ENCODE data around the gene ZNF664.
A peak's percentile ranks its signal among the peaks of the same experiment; 100 is the strongest.
"Not testable (repeated sequence)": the region's sequence is repeated elsewhere in the genome, so short reads cannot be mapped to it uniquely, and the experiment has no call there.

The ZNF664 gene

DNA sequence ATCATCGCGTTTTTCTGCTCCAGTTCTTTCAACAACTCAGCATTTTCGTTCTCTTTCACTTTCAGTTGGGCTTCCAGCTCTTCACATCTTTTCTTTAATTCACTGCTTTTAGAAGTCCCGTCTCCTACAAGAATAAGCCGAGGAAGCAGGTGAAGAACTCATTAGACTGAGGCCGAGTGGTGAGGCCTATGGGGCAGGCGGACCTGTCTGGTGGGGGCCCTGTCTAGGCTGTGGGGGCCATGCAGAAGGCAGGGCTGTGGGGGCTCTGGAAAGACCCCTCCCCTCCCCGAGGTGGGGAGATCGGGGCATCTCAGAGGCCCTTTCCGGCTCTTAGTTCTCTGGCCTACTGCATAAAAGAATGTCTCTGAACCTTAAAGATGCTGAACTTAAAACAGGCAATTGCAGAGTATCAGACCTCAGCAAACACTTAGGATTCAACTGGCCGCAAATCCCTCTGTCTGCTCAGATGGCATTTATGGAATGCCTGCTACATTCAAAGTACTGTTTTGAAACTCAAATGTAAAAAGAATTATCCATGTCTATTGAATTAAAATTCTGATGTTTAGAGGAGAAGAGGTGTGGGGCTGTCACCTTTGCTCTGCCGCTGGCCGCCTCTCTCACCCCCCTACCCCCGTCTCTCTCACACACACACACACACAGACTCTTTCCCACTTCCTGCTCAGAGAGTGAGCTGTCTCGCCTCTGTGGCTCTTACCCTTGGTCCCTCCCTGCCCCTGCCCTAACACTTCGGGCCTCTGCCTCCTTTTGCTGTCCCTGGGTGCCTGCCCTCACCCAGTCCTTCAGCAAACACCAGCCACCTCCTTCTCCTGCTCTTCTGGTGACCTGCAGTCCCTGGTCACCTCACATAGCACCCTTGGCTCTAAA, 35.1 kb upstream of the ZNF664 start:
- no peaks in the 10 kb centered on the region for H3K9me3 Mint-ChIP-seq
- H3K27ac Mint-ChIP-seq, result peak overlapping the region; percentile 50 to 95
- peaks cover 44% of the 10 kb centered on the region for H3K4me1 Mint-ChIP-seq
- ATAC-seq (peak; percentile 98), DNase-seq (peak; percentile 43 to 60)
- H3K27me3 Mint-ChIP-seq, result peaks cover 9% of the 10 kb centered on the region
- peak overlapping the region; percentile 70 to 74 for H3K4me3 Mint-ChIP-seq

DNA sequence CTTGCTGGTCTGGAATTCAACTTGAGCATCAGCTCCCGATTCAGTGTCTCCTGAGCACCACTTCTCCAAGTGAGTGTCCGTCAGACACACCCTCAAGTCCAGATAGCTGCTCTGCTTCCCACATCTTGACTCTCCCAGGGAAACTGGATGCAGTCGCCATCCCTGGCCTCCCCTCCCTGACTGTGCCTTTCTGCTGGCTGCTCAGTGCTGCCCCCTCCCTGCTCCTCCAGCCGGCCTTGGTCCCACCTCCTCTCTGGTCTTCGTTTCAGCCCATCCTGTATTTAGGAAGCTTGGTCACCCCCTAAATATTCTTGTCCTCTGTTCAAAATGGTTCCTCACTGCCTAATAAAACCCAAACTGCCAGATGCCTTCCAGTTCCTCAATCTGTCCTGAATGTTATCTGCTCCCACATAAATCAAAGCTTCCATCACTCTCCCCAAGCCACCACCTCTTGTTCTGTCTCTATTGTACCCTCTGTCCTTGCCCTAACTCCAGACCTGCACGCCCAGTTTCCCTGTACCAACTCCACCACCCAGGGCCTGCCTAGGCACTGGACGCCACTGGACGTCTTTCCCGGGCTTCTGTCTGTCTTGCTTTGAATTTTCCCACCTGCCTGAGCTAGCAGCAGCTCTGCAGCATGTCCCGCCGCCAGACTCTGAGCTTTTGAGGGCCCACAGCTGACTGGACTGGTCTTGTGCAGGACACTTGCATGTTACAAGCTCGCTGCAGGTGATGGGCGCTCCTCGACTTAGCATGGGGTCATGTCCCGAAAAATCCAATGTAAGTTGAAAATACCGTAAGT, 34.1 kb upstream of the ZNF664 start:
- Mint-ChIP-seq H3K27ac (peak overlapping the region; percentile 48 to 95), H3K9me3 (no peaks in the 10 kb centered on the region), H3K27me3 (no peaks in the 10 kb centered on the region), H3K4me3 (peak overlapping the region; percentile 70 to 74), H3K4me1 (peaks cover 35% of the 10 kb centered on the region)
- DNase-seq (no peak), ATAC-seq (no peak)

GRCh38 chr12:123939716-123940626, 33.0 kb upstream of the ZNF664 start:
- DNase-seq (no peak), ATAC-seq (no peak)
- Mint-ChIP-seq H3K4me3 (no peak overlapping the region), H3K9me3 (no peaks in the 10 kb centered on the region), H3K27me3 (no peaks in the 10 kb centered on the region), H3K4me1 (peaks cover 31% of the 10 kb centered on the region), H3K27ac (no peak overlapping the region)

- H3K27ac Mint-ChIP-seq, result no peak overlapping the region
- peaks cover 31% of the 10 kb centered on the region for H3K4me1 Mint-ChIP-seq
- H3K9me3 Mint-ChIP-seq, result no peaks in the 10 kb centered on the region
These were observed 32.4 kb upstream of the ZNF664 start for GRCh38 chr12:123940627-123940966.

GRCh38 chr12:123941000-123941399, 32.0 kb upstream of the ZNF664 start:
- no peak for ATAC-seq
- Mint-ChIP-seq H3K9me3 (no peaks in the 10 kb centered on the region), H3K4me1 (peaks cover 31% of the 10 kb centered on the region), H3K4me3 (no peak overlapping the region), H3K27ac (no peak overlapping the region), H3K27me3 (no peaks in the 10 kb centered on the region)
- no peak for DNase-seq

More at GRCh38 chr12:123940627-123940966, 32.4 kb upstream of the ZNF664 start:
- DNase-seq (no peak), ATAC-seq (no peak)
- Mint-ChIP-seq H3K27me3 (no peaks in the 10 kb centered on the region), H3K4me3 (no peak overlapping the region)

GRCh38 chr12:123941624-123942237, 31.3 kb upstream of the ZNF664 start:
- no peak overlapping the region for H3K27ac Mint-ChIP-seq
- H3K27me3 Mint-ChIP-seq, result no peaks in the 10 kb centered on the region
- H3K9me3 Mint-ChIP-seq, result no peaks in the 10 kb centered on the region
- DNase-seq (no peak), ATAC-seq (no peak)
- H3K4me1 Mint-ChIP-seq, result peaks cover 27% of the 10 kb centered on the region
- H3K4me3 Mint-ChIP-seq, result no peak overlapping the region

- DNase-seq (no peak), ATAC-seq (no peak)
- Mint-ChIP-seq H3K4me1 (peaks cover 25% of the 10 kb centered on the region), H3K27ac (no peak overlapping the region), H3K4me3 (no peak overlapping the region), H3K9me3 (no peaks in the 10 kb centered on the region), H3K27me3 (no peaks in the 10 kb centered on the region)
These were observed 30.8 kb upstream of the ZNF664 start for GRCh38 chr12:123942238-123942653.

DNA sequence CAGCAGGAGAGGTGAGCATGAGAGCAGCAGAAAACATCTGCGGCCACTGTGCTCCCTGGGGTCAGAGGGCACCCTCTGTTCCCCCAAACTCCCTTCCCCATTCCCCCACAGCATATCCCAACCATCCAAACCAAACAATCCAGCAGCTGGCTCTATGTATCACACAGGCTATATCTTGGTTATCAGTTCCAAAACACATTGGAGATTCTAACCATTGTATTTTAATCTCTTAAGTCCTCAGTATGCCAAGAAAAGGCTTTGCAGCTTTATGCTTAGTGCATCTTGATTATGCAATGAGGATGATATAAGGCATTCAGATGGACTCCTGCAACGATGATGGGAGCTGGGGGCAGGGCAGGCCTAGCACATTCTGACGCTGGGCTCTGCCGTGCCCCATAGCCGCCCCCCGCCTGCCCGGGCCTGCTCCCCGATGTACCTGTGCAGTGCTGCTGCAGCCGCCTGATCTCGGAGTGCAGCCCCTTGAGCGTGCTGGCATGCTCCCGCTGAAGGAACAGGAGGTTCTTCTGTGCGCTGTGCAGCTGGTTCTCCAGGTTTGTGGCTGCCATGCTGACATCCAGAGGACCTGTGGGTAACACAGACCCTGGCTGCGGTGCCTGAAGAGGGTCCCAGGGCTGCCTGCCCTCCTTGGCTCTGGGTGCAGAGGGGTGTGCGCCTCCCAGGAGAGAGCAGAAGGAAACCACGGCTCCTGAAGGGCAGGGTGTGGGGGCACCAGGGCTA, 29.9 kb upstream of the ZNF664 start:
- peaks cover 17% of the 10 kb centered on the region for H3K4me1 Mint-ChIP-seq
- H3K9me3 Mint-ChIP-seq, result no peaks in the 10 kb centered on the region
- no peak overlapping the region for H3K4me3 Mint-ChIP-seq
- ATAC-seq (no peak), DNase-seq (no peak)
- no peaks in the 10 kb centered on the region for H3K27me3 Mint-ChIP-seq
- H3K27ac Mint-ChIP-seq, result no peak overlapping the region

DNA sequence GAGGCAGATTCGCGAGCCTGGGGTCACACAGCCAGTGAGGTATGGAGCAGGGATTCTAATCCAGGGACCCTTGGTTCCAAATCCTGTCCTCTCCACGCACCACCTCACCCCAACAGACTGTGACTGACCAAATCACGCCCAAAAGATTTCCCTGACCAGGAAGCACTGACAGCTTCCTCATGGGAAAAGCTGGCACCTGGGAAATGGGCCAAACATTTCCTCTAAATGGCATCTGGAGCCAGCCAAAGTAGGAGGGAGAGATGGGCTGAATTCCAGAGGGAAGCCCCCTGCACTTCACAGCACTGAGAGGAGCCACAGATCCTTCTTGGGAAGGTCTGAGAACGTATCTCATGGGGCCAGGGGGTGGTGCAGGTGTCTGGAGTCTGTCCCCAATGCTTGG, 29.2 kb upstream of the ZNF664 start:
- Mint-ChIP-seq H3K4me1 (peaks cover 9% of the 10 kb centered on the region), H3K27me3 (no peaks in the 10 kb centered on the region), H3K4me3 (no peak overlapping the region), H3K9me3 (no peaks in the 10 kb centered on the region), H3K27ac (no peak overlapping the region)
- DNase-seq (no peak), ATAC-seq (no peak)

GRCh38 chr12:123944696-123945095, 28.3 kb upstream of the ZNF664 start:
- Mint-ChIP-seq H3K9me3 (no peaks in the 10 kb centered on the region), H3K4me1 (peaks cover 5% of the 10 kb centered on the region), H3K27me3 (no peaks in the 10 kb centered on the region), H3K4me3 (no peak overlapping the region), H3K27ac (no peak overlapping the region)
- ATAC-seq (no peak), DNase-seq (no peak)

DNA sequence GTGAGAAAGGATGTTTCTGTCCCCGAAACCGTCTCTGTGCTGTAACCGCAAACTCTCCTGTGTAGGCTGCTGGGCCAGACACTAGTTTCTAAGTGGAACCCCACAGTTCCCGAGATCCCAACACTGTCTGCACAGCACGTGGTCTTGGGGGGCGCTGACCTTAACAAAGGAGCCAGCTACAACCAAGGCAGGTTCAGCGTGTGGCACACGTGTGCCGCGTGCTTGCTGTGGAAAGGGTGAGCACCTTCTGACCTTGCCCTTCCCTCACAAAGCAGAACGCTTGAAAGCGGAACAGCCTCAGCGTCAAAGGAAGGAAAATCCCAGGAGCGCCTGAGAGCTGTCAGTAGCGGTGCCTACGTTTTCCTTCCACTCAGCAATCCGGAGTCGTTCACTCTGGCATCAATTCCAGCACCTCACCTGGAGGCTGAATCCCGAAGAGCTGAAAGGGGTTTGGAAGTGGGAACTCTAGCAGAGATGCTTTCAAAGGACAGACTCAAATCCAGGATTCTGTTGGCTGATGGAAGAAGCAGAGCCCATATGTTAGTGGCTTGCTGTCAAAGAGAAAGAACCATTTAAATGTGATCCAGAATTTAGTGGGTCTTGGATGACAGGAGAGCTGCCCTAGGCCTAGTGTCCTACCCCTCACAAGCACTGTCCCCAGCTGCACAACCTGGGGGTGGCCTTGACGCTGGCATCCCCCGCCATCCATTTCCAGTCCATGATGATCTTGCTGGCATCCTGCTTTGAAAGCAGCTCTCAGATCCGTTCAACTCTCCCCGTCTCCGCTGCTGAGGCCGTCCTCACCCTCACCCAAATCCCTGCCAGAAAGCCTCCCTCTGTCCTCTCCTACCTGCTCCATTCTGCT, 27.5 kb upstream of the ZNF664 start:
- Mint-ChIP-seq H3K9me3 (no peaks in the 10 kb centered on the region), H3K27me3 (no peaks in the 10 kb centered on the region), H3K4me3 (no peak overlapping the region), H3K27ac (peak overlapping the region in 1 of 2 donors; percentile 15), H3K4me1 (peaks cover 1% of the 10 kb centered on the region)
- DNase-seq (no peak), ATAC-seq (no peak)

- ATAC-seq (no peak), DNase-seq (no peak)
- peak overlapping the region; percentile 5 to 15 for H3K27ac Mint-ChIP-seq
- H3K9me3 Mint-ChIP-seq, result no peaks in the 10 kb centered on the region
- no peaks in the 10 kb centered on the region for H3K27me3 Mint-ChIP-seq
- no peak overlapping the region for H3K4me3 Mint-ChIP-seq
- no peaks in the 10 kb centered on the region for H3K4me1 Mint-ChIP-seq
These were observed 26.9 kb upstream of the ZNF664 start for GRCh38 chr12:123946152-123946515.

DNA sequence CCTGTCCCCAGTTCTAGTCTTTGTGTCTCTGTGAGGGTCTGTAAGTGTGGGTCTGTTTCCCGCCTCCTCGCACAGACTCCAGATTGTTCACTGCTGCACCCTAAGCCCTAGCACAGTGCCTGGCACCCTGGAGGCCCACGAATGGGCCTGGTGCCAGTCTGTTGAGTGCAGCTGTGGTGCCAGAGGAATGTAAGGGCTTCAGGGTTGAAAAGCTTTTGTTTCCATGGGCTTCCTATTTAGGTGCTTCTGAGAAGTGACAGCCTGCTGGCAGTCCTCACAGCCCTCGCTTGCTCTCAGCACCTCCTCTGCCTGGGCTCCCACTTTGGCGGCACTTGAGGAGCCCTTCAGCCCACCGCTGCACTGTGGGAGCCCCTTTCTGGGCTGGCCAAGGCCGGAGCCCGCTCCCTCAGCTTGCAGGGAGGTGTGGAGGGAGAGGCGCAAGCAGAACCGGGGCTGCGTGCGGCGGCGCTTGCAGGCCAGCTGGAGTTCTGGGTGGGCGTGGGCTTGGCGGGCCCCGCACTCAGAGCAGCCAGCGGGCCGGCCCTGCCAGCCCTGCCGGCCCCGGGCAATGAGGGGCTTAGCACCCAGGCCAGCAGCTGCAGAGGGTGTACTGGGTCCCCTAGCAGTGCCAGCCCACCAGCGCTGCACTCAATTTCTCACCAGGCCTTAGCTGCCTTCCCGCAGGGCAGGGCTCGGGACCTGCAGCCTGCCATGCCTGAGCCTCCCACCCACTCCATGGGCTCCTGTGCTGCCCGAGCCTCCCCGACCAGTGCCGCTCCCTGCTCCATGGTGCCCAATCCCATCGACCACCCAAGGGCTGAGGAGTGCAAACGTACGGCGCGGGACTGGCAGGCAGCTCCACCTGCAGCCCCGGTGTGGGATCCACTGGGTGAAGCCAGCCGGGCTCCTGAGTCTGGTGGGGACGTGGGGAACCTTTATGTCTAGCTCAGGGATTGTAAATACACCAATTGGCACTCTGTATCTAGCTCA, 26.2 kb upstream of the ZNF664 start:
- not testable (repeated sequence) for DNase-seq, H3K4me3 Mint-ChIP-seq, H3K4me1 Mint-ChIP-seq, ATAC-seq, H3K9me3 Mint-ChIP-seq, H3K27me3 Mint-ChIP-seq
- H3K27ac Mint-ChIP-seq, result peak overlapping the region in 1 of 2 donors; percentile 5
